Measurements from ENCODE around the gene CD34.

Gene CD34

GRCh38 chr1:207831517-207832327 is 79.2 kb downstream of the CD34 start:
- no peaks in the 10 kb centered on the region for H3F3A ChIP-seq (ENCODE audit: insufficient read depth, low read length)
- H3K4me2 ChIP-seq (ENCODE audit: low read length), result peak overlapping the region; percentile 12; the same call in 1 of the 2 replicates
- TF ChIP-seq EZH2 (IDR thresholded peaks at IDR 0.05; ENCODE audit: borderline replicate concordance, low read length) (no peak), CTCF (IDR thresholded peaks at IDR 0.05; ENCODE audit: low read length) (no peak)
- no peak overlapping the region; the same call in 1 of the 2 replicates for H3K9ac ChIP-seq (ENCODE audit: low read length)
- H3K36me3 ChIP-seq (ENCODE audit: insufficient read depth, low read length), result no peaks in the 10 kb centered on the region
- no peaks in the 10 kb centered on the region for H3K9me2 ChIP-seq (ENCODE audit: low read depth, low read length)
- no peaks in the 10 kb centered on the region for H3K27me3 ChIP-seq (ENCODE audit: insufficient read depth, low read length)
- no peaks in the 10 kb centered on the region for H3K9me3 ChIP-seq (ENCODE audit: low read length)
- H3K4me3 ChIP-seq (ENCODE audit: low read depth, low read length, poor library complexity, severe bottlenecking), result no peak overlapping the region
- no peaks in the 10 kb centered on the region for H4K20me1 ChIP-seq (ENCODE audit: insufficient read depth, low read length)
- no peak overlapping the region for H2AFZ ChIP-seq (ENCODE audit: low read length)
- 0 out of 2 replicates have a peak, but pooled peaks cover 4% of the 10 kb centered on the region for H3K79me2 ChIP-seq (ENCODE audit: insufficient read depth, low read length)
- peaks cover 40% of the 10 kb centered on the region for H3K4me1 ChIP-seq (ENCODE audit: insufficient read depth, low read length, severe bottlenecking)
- H3K27ac ChIP-seq (ENCODE audit: low read depth, low read length, poor library complexity, severe bottlenecking), result peak overlapping the region; percentile 28
